ENCODE results near the gene BBOX1. TPM values are rescaled to one million over a fixed set of nuclear protein-coding genes. Genes with fewer than 3 reads are reported as not detected.

Gene BBOX1
- total RNA-seq, 1 donor from 2014 or later, result not detected

DNA sequence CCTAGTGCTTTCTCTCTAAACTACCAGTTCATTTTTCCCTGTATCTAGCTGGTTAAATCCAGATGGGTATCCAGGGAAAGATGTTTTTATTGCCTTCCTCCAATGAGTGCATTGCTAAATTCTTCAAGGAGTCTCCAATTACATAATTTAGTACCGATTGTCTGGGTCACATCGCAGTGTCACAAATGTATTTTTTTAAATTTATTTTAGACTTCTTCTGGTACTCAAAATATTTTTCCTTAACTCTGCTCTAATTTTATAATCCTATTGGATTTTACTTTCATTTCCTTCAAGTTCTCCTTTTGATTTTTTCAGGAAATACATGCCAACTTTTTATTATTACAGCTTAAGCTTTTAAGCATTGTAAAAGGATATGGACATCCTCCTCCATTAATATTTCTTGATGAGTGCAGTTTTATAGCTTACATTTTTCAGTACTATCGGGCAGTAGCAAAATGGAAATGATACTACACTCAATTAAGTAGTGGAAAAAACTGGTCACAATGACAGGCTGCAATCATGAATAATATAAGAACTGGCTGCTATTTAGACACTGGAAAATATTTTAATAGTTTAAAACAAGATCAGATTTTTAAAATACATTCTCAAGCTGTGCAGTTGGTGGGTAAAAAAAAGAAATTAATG lies 20.3 kb downstream of the BBOX1 start:
- no peak overlapping the region for H3K4me3 ChIP-seq (ENCODE audit: low read depth, low read length)
- H3K36me3 ChIP-seq (ENCODE audit: control insufficient read depth, insufficient read depth, low read length), result no peaks in the 10 kb centered on the region
- no peak for DNase-seq (ENCODE audit: low read depth)
- TF ChIP-seq CTCF (IDR thresholded peaks at IDR 0.05; ENCODE audit: insufficient read depth, low read length, poor library complexity, severe bottlenecking), result no peak
- no peaks in the 10 kb centered on the region for H3K27me3 ChIP-seq (ENCODE audit: control insufficient read depth, insufficient read depth, low read length)

- Histone ChIP-seq H3K36me3 (ENCODE audit: control insufficient read depth, insufficient read depth, low read length) (no peaks in the 10 kb centered on the region), H3K27me3 (ENCODE audit: control insufficient read depth, insufficient read depth, low read length) (no peaks in the 10 kb centered on the region), H3K4me3 (ENCODE audit: low read depth, low read length) (no peak overlapping the region)
- TF ChIP-seq CTCF (IDR thresholded peaks at IDR 0.05; ENCODE audit: insufficient read depth, low read length, poor library complexity, severe bottlenecking), result no peak
- no peak for DNase-seq (ENCODE audit: low read depth)
Measured at GRCh38 chr11:27061461-27061821, 20.8 kb downstream of the BBOX1 start.

DNA sequence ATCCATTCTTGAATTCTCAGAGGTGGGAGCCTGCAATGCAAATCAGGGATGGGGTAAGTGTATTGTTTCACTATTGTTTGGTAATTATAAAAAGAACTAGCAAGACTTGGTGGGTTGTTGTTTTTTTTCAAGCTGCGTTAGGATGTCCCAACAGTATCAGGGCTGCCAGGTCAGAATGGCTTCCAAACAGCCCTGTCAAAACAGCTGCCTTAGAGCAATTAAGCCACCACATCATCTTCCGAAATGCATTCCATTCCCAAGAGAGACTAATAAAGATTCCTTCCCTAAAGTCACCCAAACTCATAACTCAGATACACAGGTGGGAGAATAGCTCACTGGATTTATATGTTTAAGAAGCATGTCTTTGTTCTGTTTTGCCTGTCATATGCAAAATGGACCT lies 23.5 kb downstream of the BBOX1 start:
- H3K36me3 ChIP-seq (ENCODE audit: control insufficient read depth, insufficient read depth, low read length), result no peaks in the 10 kb centered on the region
- TF ChIP-seq CTCF (IDR thresholded peaks at IDR 0.05; ENCODE audit: insufficient read depth, low read length, poor library complexity, severe bottlenecking), result no peak
- DNase-seq (ENCODE audit: low read depth), result no peak
- H3K27me3 ChIP-seq (ENCODE audit: control insufficient read depth, insufficient read depth, low read length), result no peaks in the 10 kb centered on the region
- no peak overlapping the region for H3K4me3 ChIP-seq (ENCODE audit: low read depth, low read length)

DNA sequence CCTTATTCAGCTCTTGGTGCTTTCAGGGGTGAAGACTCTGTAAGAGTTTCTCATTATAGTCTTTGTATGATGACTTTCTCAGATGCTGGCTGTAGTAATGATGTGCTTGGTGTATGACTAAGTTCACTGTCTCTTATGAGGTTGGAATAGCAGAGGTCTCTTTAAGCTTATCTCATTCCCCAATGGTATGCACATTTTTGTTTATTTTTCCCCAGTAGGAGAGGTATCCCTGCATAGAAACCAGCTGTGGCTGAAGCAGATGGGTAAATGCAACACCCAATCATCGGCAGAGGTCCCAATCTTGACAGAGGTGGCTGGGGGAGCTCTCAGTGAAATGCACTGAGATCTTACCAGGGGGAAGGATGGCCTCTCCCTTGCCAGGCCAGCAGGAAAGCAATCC lies 34.6 kb downstream of the BBOX1 start:
- no peak for TF ChIP-seq CTCF (IDR thresholded peaks at IDR 0.05; ENCODE audit: insufficient read depth, low read length, poor library complexity, severe bottlenecking)
- Histone ChIP-seq H3K36me3 (ENCODE audit: control insufficient read depth, insufficient read depth, low read length) (no peaks in the 10 kb centered on the region), H3K27me3 (ENCODE audit: control insufficient read depth, insufficient read depth, low read length) (no peaks in the 10 kb centered on the region), H3K4me3 (ENCODE audit: low read depth, low read length) (no peak overlapping the region)
- no peak for DNase-seq (ENCODE audit: low read depth)

DNA sequence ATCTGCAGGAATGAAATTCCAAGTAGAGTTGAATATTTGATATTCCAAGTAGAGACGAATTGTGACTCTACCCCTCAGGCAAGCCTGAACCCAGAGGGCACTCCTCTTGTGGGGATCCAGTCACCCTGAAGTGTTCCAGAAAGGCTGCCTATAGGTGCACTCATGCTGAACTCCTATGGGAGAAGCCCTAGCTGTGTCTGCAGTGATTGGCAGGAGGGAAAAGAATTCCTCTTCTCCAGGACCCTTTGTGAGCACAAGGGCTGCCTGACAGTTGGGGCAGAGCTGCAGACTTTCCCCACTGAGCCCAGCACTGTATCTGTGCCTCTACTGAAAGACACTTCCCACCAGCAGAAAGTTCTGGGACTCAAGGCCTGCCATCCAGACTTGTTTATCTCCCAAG lies 35.0 kb downstream of the BBOX1 start:
- Histone ChIP-seq H3K27me3 (ENCODE audit: control insufficient read depth, insufficient read depth, low read length) (no peaks in the 10 kb centered on the region), H3K36me3 (ENCODE audit: control insufficient read depth, insufficient read depth, low read length) (no peaks in the 10 kb centered on the region), H3K4me3 (ENCODE audit: low read depth, low read length) (no peak overlapping the region)
- no peak for DNase-seq (ENCODE audit: low read depth)
- TF ChIP-seq CTCF (IDR thresholded peaks at IDR 0.05; ENCODE audit: insufficient read depth, low read length, poor library complexity, severe bottlenecking), result no peak

- H3K4me3 ChIP-seq (ENCODE audit: low read depth, low read length), result no peak overlapping the region
- H3K27me3 ChIP-seq (ENCODE audit: control insufficient read depth, insufficient read depth, low read length), result no peaks in the 10 kb centered on the region
- TF ChIP-seq CTCF (IDR thresholded peaks at IDR 0.05; ENCODE audit: insufficient read depth, low read length, poor library complexity, severe bottlenecking), result no peak
- no peaks in the 10 kb centered on the region for H3K36me3 ChIP-seq (ENCODE audit: control insufficient read depth, insufficient read depth, low read length)
- DNase-seq (ENCODE audit: low read depth), result no peak
Measured at GRCh38 chr11:27076121-27076589, 35.5 kb downstream of the BBOX1 start.
